ENCODE results near the gene ATRN.

DNA sequence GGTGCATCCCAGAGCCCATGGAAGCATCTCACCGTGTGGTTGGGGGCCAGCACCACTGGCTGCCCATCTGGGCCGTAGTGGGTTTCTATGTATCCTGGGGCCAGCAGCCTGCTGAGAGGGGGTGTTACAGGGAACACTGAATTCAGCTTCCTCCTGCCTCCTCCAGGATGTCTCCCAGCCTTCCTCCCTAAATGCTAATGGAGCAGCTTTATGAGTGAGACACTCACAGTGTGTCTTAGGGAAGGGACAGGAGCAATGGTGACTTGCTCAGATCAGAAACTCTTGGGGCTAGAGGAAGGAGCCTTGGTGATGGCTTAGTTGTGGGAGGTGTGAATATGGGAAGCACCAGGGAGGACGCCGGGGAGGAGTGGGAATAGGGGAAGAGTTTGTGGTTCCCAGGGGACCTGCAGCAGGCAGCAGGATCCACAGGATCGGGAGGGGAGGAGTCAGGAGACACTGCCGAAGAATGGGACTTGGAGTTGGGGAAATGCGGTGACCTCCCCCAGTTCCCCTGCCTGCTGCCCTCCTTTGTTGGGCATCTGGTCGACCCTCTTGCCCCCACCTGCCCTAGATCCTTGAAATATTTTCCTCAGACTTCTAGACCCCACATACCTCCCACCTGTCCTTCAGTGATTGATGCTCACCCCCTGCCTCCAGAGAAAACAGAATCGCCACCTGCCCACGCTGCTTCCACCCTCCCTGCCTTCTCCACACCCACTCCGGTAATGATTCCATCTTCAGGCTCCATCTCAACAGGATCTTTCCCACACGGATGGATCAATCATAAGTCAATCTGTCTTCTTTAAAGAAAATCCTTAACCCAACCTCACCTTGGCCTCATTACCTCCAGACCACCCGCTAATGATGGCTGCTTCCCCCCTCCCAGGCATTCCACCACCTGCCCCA is 204.4 kb downstream of the ATRN start:
- TF ChIP-seq CTCF (IDR thresholded peaks at IDR 0.05): no peak
- TF ChIP-seq EZH2 (IDR thresholded peaks at IDR 0.05; ENCODE audit: borderline replicate concordance, insufficient read depth, low read depth, low read length, poor library complexity, severe bottlenecking): no peak

Data from B cell (primary cell).